ENCODE measurements around the gene TP53RK.

The TP53RK gene

GRCh38 chr20:46722450-46722849 lies 33.2 kb upstream of the TP53RK start:
- Histone ChIP-seq H4K20me1 (ENCODE audit: control insufficient read depth, insufficient read depth, low read depth, low read length) (no peaks in the 10 kb centered on the region), H3K4me3 (ENCODE audit: low read length) (no peak overlapping the region), H3K9me3 (ENCODE audit: control insufficient read depth, insufficient read depth, low read length) (no peaks in the 10 kb centered on the region), H3F3A (ENCODE audit: control insufficient read depth, insufficient read depth) (no peaks in the 10 kb centered on the region), H3K79me2 (ENCODE audit: control insufficient read depth, low read length) (no peaks in the 10 kb centered on the region), H3K9me2 (replicated peaks; ENCODE audit: control insufficient read depth, low read length) (no peaks in the 10 kb centered on the region), H3K4me2 (ENCODE audit: low read length) (no peak overlapping the region), H3K36me3 (ENCODE audit: control insufficient read depth, low read length) (no peaks in the 10 kb centered on the region), H3K4me1 (ENCODE audit: control insufficient read depth, low read length) (no peaks in the 10 kb centered on the region), H3K27ac (ENCODE audit: low read depth, low read length) (no peak overlapping the region), H3K27me3 (ENCODE audit: control insufficient read depth, low read length) (peaks cover 8% of the 10 kb centered on the region; the same call in 1 of the 2 replicates)
- TF ChIP-seq EZH2phosphoT487 (IDR thresholded peaks at IDR 0.05; ENCODE audit: borderline replicate concordance, low read length) (no peak), CTCF (IDR thresholded peaks at IDR 0.05; ENCODE audit: low read depth, low read length, poor library complexity, severe bottlenecking) (no peak)

- Histone ChIP-seq H3K4me3 (ENCODE audit: low read length) (no peak overlapping the region), H4K20me1 (ENCODE audit: control insufficient read depth, insufficient read depth, low read depth, low read length) (no peaks in the 10 kb centered on the region), H3K4me1 (ENCODE audit: control insufficient read depth, low read length) (no peaks in the 10 kb centered on the region), H3K27ac (ENCODE audit: low read depth, low read length) (no peak overlapping the region), H3K27me3 (ENCODE audit: control insufficient read depth, low read length) (peaks cover 8% of the 10 kb centered on the region; the same call in 1 of the 2 replicates), H3K79me2 (ENCODE audit: control insufficient read depth, low read length) (no peaks in the 10 kb centered on the region), H3K36me3 (ENCODE audit: control insufficient read depth, low read length) (no peaks in the 10 kb centered on the region), H3K9me3 (ENCODE audit: control insufficient read depth, insufficient read depth, low read length) (no peaks in the 10 kb centered on the region), H3K4me2 (ENCODE audit: low read length) (no peak overlapping the region), H3K9me2 (replicated peaks; ENCODE audit: control insufficient read depth, low read length) (no peaks in the 10 kb centered on the region), H3F3A (ENCODE audit: control insufficient read depth, insufficient read depth) (no peaks in the 10 kb centered on the region)
- TF ChIP-seq CTCF (IDR thresholded peaks at IDR 0.05; ENCODE audit: low read depth, low read length, poor library complexity, severe bottlenecking) (no peak), EZH2phosphoT487 (IDR thresholded peaks at IDR 0.05; ENCODE audit: borderline replicate concordance, low read length) (no peak)
Observed at GRCh38 chr20:46721476-46721875, 32.2 kb upstream of the TP53RK start.

- Histone ChIP-seq H3K79me2 (ENCODE audit: control insufficient read depth, low read length) (no peaks in the 10 kb centered on the region), H3K4me1 (ENCODE audit: control insufficient read depth, low read length) (no peaks in the 10 kb centered on the region), H3K36me3 (ENCODE audit: control insufficient read depth, low read length) (no peaks in the 10 kb centered on the region), H3K9me2 (replicated peaks; ENCODE audit: control insufficient read depth, low read length) (no peaks in the 10 kb centered on the region), H4K20me1 (ENCODE audit: control insufficient read depth, insufficient read depth, low read depth, low read length) (no peaks in the 10 kb centered on the region), H3K9me3 (ENCODE audit: control insufficient read depth, insufficient read depth, low read length) (no peaks in the 10 kb centered on the region), H3K27ac (ENCODE audit: low read depth, low read length) (no peak overlapping the region), H3K27me3 (ENCODE audit: control insufficient read depth, low read length) (peaks cover 8% of the 10 kb centered on the region; the same call in 1 of the 2 replicates), H3K4me2 (ENCODE audit: low read length) (no peak overlapping the region), H3K4me3 (ENCODE audit: low read length) (no peak overlapping the region), H3F3A (ENCODE audit: control insufficient read depth, insufficient read depth) (no peaks in the 10 kb centered on the region)
- no peak for TF ChIP-seq CTCF (IDR thresholded peaks at IDR 0.05; ENCODE audit: low read depth, low read length, poor library complexity, severe bottlenecking)
- TF ChIP-seq EZH2phosphoT487 (IDR thresholded peaks at IDR 0.05; ENCODE audit: borderline replicate concordance, low read length): no peak
Observed at GRCh38 chr20:46720776-46721425, 31.7 kb upstream of the TP53RK start.

Measured in DOHH2 (cell line).